GM18868 (cell line): ENCODE measurements around the gene CBX7.

Experiments
- ATAC-seq: cut with Tn5 transposase; IDR thresholded peaks from one replicate; pipeline ENCODE4 v1.9.1; 2021; ENCODE audit warnings: mild to moderate bottlenecking, moderate library complexity; ENCODE audit not compliant: unreplicated experiment

The CBX7 gene

DNA sequence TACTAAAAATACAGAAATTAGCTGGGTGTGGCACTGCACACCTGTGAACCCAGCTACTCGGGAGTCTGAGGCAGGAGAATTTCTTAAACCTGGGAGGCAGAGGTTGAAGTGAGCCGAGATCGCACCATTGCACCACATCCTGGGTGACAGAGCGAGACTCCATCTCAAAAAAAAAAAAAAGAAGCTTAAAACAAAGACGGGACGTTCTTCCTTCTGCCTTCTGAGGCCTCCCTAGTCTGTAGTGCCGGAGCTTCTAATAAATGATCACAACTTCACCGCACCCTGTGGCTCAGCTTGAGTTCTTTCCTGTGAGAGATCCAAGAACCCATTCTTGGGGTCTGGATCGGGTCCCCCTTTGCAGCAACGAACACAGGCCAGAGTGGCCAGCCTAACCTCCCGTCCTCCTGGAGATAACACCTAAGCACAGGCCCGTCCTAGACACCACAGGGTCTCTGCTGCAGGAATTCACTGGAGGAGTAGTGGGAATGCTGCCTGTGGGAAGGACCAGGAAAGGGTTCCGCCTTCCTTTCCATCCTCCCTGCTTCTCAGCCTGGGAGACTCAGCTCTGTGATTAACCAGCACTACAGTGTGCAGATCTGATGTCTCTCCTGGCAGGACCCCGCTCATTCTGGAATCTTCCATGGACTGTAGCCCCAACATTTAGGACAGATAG lies 57.6 kb downstream of the CBX7 start:
- ATAC-seq: no peak

DNA sequence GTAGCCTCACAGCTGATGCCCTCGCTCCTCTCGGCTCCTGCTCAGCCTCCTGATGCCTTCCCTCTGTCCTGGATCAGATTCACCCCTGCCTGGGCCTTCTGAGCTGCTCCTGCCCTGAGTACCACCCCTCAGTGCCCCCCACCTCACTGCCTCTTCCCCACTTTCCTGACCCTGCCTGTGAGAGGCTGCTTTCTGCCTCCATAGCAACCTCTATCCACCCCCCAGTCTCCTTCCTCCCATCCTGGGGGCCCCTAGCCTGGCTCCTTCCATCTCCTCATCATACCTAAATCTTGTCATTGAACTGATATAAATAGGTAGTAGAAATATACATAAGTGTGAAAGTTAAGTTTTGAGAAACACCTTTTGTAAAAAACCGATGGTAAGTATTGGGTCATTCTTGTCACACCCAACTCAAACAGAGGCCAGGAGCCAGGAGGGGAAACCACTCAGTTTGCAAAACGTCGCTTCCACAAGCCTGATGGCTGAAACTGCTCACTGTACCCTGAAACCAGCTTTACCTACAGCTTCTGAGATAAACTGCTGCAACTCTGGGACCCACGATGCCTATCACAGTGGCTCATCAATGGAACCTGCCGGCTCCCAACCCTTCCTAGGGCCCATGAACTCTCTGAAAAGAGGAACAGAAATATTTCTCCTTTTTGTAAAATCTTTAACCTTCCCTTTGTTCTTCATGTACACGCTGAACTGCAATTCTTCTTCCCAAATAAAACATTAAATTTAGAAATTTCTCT lies 60.2 kb downstream of the CBX7 start:
- ATAC-seq: no peak

DNA sequence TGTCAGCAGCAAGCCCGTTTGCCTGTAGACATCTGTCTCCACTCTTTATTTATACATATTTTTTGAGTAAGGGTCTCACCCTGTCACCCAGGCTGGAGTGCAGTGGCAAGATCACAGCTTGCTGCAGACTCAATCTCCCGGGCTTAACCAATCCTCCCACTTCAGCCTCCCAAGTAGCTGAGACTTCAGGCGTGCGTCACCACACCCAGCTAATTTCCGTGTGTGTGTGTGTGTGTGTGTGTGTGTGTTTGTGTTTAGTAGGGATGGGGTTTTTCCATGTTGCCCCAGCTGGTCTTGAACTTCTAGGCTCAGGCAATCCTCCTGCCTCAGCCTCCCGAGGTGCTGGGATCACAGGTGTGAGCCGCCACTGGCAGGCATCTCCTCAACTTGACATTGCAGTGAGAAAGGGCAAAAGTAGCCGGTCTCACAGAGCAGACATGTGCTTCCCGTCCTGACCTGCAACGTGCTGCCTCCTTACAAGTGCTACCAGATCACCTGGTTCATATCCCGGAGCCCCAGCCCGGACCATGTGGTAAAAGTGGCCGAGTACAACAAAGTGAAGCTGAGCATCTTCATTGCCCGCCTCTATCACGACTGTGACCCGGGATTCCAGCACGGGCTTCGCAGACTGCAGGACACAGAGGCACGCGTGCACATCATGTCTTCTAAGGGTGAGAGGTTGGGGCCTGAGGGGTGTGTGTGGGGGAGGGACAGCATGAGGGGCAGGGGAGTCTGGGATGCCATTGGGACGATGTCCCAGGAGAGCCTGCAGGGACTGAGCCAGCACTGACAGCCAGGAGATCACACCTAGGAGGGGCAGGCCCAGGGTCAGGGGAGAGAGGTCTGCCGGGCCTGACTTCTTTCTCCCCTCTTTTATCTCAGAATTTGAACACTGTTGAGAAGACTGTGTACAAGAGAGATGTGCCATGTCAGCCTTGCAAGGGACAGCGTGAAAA lies 61.1 kb downstream of the CBX7 start:
- ATAC-seq: no peak

GRCh38 chr22:39090426-39091064 lies 61.9 kb downstream of the CBX7 start:
- no peak for ATAC-seq

GRCh38 chr22:39089928-39090327 lies 62.6 kb downstream of the CBX7 start:
- ATAC-seq: no peak

GRCh38 chr22:39088685-39089032 lies 63.8 kb downstream of the CBX7 start:
- ATAC-seq: no peak

- no peak for ATAC-seq
These were observed 64.4 kb downstream of the CBX7 start for GRCh38 chr22:39087881-39088684.

DNA sequence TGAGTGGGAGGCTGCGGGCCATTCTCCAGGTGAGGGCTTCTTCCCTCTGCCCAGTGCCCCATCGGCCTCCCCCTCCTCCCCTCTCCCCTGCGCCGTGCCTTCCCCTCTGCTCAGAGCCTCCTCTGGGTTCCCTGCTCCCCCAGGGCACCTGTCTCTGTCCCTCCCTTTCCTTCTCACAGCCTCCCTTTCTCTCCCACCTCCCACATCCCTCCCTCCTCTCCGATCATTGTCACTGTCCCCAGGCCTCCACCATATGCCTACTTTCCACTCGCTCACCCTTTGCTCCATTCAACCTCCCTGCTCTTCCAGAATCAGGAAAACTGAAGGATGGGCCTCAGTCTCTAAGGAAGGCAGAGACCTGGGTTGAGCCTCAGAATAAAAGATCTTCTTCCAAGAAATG lies 65.4 kb downstream of the CBX7 start:
- ATAC-seq: no peak

DNA sequence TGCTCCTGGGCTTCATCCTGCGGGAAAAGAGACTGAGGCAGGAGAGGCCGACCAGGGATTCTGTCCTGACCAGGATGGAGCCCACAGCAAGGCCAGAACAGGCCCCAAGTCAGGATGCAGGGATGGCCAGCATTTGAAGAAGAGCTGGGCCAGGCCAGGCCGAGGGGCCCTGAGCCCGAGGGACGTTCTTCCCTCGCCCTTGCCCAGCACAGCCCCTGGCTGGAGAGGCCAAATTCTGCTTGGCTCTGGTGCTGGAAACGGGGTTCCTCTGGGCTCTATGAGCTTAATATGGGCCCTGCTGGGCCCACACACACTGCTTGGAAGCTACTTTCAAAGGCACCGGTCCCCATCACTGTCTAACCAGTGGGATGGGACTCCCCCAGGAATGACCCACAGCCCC lies 67.8 kb downstream of the CBX7 start:
- no peak for ATAC-seq

- ATAC-seq: no peak
These were observed 69.0 kb downstream of the CBX7 start for GRCh38 chr22:39083212-39084165.

DNA sequence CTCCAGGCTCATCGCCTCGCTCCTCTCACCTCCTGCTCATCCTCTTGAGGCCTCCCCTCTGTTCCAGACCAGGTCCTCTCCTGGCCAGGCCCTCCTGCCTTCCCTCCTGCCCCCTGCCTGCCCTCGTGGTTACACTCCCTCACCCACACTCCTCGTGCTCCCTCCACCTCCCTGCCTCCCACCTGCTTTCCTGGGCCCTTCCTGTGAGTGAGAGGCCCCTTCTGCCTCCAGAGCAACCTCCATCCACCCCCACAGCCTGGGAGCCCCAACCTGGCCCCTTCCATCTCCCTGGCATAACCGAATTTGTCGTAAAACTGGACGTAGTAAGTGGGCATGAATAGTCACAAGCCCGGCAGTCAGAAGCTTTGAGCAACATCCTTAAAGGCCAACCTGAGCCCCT lies 70.9 kb downstream of the CBX7 start:
- ATAC-seq: no peak

DNA sequence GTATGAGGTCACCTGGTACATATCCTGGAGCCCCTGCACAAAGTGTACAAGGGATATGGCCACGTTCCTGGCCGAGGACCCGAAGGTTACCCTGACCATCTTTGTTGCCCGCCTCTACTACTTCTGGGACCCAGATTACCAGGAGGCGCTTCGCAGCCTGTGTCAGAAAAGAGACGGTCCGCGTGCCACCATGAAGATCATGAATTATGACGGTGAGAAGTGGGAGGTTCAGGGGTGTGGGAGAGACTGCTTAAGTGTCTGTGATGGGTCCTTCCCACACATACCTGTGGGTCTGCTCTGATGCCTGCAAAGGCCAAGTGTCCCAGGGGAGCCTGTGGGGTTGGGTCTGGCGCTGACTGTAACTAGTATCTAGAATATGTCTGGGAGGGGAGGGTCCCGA lies 71.5 kb downstream of the CBX7 start:
- ATAC-seq: no peak
